RWPE2 (cell line): ENCODE results near the gene ZNF763.
"Not testable (repeated sequence)": the region's sequence is repeated elsewhere in the genome, so short reads cannot be mapped to it uniquely, and the experiment has no call there.

ENCODE experiments used
- ATAC-seq: fragments of 200-7000 bp; cut with Tn5 transposase; 3 replicates; pipeline ENCODE4 v1.9.1; 2021; ENCODE audit warnings: low read depth
- DNase-seq: peaks from one replicate; pipeline ENCODE4 v3.0.0-alpha.2; 2020; ENCODE audit warnings: low spot score
- H3K27ac ChIP-seq: fragments of 450-650 bp; 2 replicates; pipeline ENCODE4 v1.5.1; 2017; ENCODE audit warnings: mild to moderate bottlenecking; ENCODE audit not compliant: poor library complexity, severe bottlenecking
- H3K27me3 ChIP-seq: fragments of 250-450 bp; sonication (Bioruptor Pico); 2 replicates; pipeline ENCODE4 v1.5.1; 2021; ENCODE audit warnings: mild to moderate bottlenecking, moderate library complexity; ENCODE audit not compliant: insufficient read depth, poor library complexity, severe bottlenecking
- H3K36me3 ChIP-seq: fragments of 250-450 bp; sonication (Bioruptor Pico); 2 replicates; pipeline ENCODE4 v1.5.1; 2020; ENCODE audit warnings: low read depth, mild to moderate bottlenecking, moderate library complexity
- H3K4me1 ChIP-seq: fragments of 250-450 bp; sonication (Bioruptor Pico); 2 replicates; pipeline ENCODE4 v1.5.1; 2021; ENCODE audit warnings: mild to moderate bottlenecking, moderate library complexity; ENCODE audit not compliant: insufficient read depth, poor library complexity, severe bottlenecking
- H3K4me3 ChIP-seq: fragments of 250-450 bp; sonication (Bioruptor Pico); 2 replicates; pipeline ENCODE4 v1.5.1; 2021; ENCODE audit warnings: mild to moderate bottlenecking, moderate library complexity; ENCODE audit not compliant: severe bottlenecking
- H3K9me3 ChIP-seq: fragments of 250-450 bp; sonication (Bioruptor Pico); 2 replicates; pipeline ENCODE4 v1.5.1; 2021; ENCODE audit warnings: mild to moderate bottlenecking, moderate library complexity; ENCODE audit not compliant: severe bottlenecking
- CTCF ChIP-seq: fragments of 450-650 bp; IDR thresholded peaks from one replicate; pipeline ENCODE4 v1.5.1; 2017; ENCODE audit warnings: mild to moderate bottlenecking, moderate library complexity; ENCODE audit not compliant: poor library complexity, severe bottlenecking

The ZNF763 gene

GRCh38 chr19:11984986-11985385 lies 20.1 kb downstream of the ZNF763 start:
- Histone ChIP-seq H3K27me3 (no peaks in the 10 kb centered on the region), H3K27ac (no peak overlapping the region), H3K4me1 (no peaks in the 10 kb centered on the region), H3K36me3 (peaks cover 6% of the 10 kb centered on the region; the same call in 1 of the 2 replicates), H3K9me3 (peaks cover 12% of the 10 kb centered on the region), H3K4me3 (no peak overlapping the region)
- no peak for ATAC-seq
- DNase-seq, result no peak
- no peak for TF ChIP-seq CTCF

- Histone ChIP-seq H3K9me3 (peaks cover 4% of the 10 kb centered on the region), H3K27ac (no peak overlapping the region)
These were observed 21.9 kb downstream of the ZNF763 start for GRCh38 chr19:11986754-11987153.

GRCh38 chr19:11987405-11988281 lies 22.8 kb downstream of the ZNF763 start:
- H3K27me3 ChIP-seq, result no peaks in the 10 kb centered on the region
- H3K4me1 ChIP-seq, result no peaks in the 10 kb centered on the region
- peak overlapping the region; percentile 73 for H3K27ac ChIP-seq

More at GRCh38 chr19:11986754-11987153, 21.9 kb downstream of the ZNF763 start:
- TF ChIP-seq CTCF, result no peak
- Histone ChIP-seq H3K27me3 (no peaks in the 10 kb centered on the region), H3K4me1 (no peaks in the 10 kb centered on the region), H3K4me3 (no peak overlapping the region), H3K36me3 (peaks cover 6% of the 10 kb centered on the region; the same call in 1 of the 2 replicates)
- DNase-seq (no peak), ATAC-seq (no peak)

GRCh38 chr19:11989112-11989456 lies 24.2 kb downstream of the ZNF763 start:
- no peak overlapping the region for H3K4me3 ChIP-seq
- no peak for DNase-seq
- no peaks in the 10 kb centered on the region for H3K9me3 ChIP-seq
- H3K36me3 ChIP-seq, result peaks cover 6% of the 10 kb centered on the region; the same call in 1 of the 2 replicates
- ATAC-seq, result no peak
- H3K27ac ChIP-seq, result peak overlapping the region; percentile 73
- no peaks in the 10 kb centered on the region for H3K27me3 ChIP-seq
- H3K4me1 ChIP-seq, result no peaks in the 10 kb centered on the region
- peak; percentile 65 for TF ChIP-seq CTCF

More at GRCh38 chr19:11987405-11988281, 22.8 kb downstream of the ZNF763 start:
- ATAC-seq (peak; percentile 97), DNase-seq (peak; percentile 97)
- H3K36me3 ChIP-seq, result peaks cover 6% of the 10 kb centered on the region; the same call in 1 of the 2 replicates
- peak overlapping the region; percentile 79 for H3K4me3 ChIP-seq
- TF ChIP-seq CTCF, result no peak
- no peaks in the 10 kb centered on the region for H3K9me3 ChIP-seq

GRCh38 chr19:11991921-11992320 lies 27.1 kb downstream of the ZNF763 start:
- H3K27ac ChIP-seq, ATAC-seq, H3K4me3 ChIP-seq: not testable (repeated sequence)

More at GRCh38 chr19:11991921-11992320, 27.1 kb downstream of the ZNF763 start:
- not testable (repeated sequence) for H3K36me3 ChIP-seq, DNase-seq, H3K9me3 ChIP-seq, H3K27me3 ChIP-seq, H3K4me1 ChIP-seq
